T-cell (primary cell): ENCODE data around the gene ILF2. TPM values are rescaled to one million over a fixed set of nuclear protein-coding genes. Genes with fewer than 3 reads are reported as not detected.

ENCODE experiments used
- ATAC-seq, 4 experiments: fragments of 200-7000 bp in 3 of 4; fragments of 150-1000 bp in 1 of 4; cut with Tn5 transposase; replicated peaks in 1 of 4; 1 replicate in 3 of 4; 2 replicates in 1 of 4; pipeline ENCODE4 v1.10.0; 2021; ENCODE audit warnings: moderate library complexity in 3 of 4, mild to moderate bottlenecking in 2 of 4, moderate number of reproducible peaks in 1 of 4
- CTCF ChIA-PET, 2 donors: fragments of 300-600 bp; sonication (Branson Sonifier 250); formaldehyde crosslinking; loops; one replicate each; lab custom pipeline; 2022; ENCODE audit warnings: antibody characterized with exemption in 2 of 2; lab: Charles Lee
- POLR2A ChIA-PET, 2 donors: fragments of 300-600 bp; sonication (Branson Sonifier 250); formaldehyde crosslinking; loops; one replicate each; lab custom pipeline; 2022; ENCODE audit warnings: antibody characterized with exemption in 2 of 2; lab: Charles Lee
- DNase-seq, 35 experiments: peaks; one replicate each; pipeline versions ENCODE4 v3.0.0 to v3.0.0-alpha.2; 2013 to 2023
- H3K27ac ChIP-seq: one replicate; pipeline ENCODE4 v1.5.1; 2013; ENCODE audit warnings: low read length
- H3K27me3 ChIP-seq, 2 experiments: replicated peaks in 1 of 2; 1 replicate in 1 of 2; 2 replicates in 1 of 2; pipeline versions ENCODE4 v1.6.1 to v1.7.0; 2013; ENCODE audit warnings: low read length in 1 of 2, mixed read lengths in 1 of 2; ENCODE audit not compliant: control insufficient read depth in 2 of 2, insufficient read depth in 2 of 2; ENCODE audit errors: extremely low read depth in 1 of 2
- H3K36me3 ChIP-seq, 2 donors: 1 replicate in 1 of 2; 2 replicates in 1 of 2; pipeline versions ENCODE4 v1.6.1 to v1.7.0; 2013; ENCODE audit warnings: low read length in 1 of 2; ENCODE audit not compliant: control insufficient read depth in 2 of 2, insufficient read depth in 1 of 2; ENCODE audit errors: extremely low read depth in 1 of 2
- H3K4me1 ChIP-seq, 2 experiments: 1 replicate in 1 of 2; 2 replicates in 1 of 2; pipeline versions ENCODE4 v1.6.1 to v1.7.0; 2013; ENCODE audit warnings: low read length in 2 of 2, mixed read lengths in 1 of 2; ENCODE audit not compliant: insufficient read depth in 2 of 2, control insufficient read depth in 1 of 2; ENCODE audit errors: extremely low read depth in 1 of 2
- H3K4me3 ChIP-seq, 2 donors: 1 replicate in 1 of 2; 2 replicates in 1 of 2; pipeline versions ENCODE4 v1.5.1 to v1.7.0; 2013; ENCODE audit warnings: mild to moderate bottlenecking in 2 of 2, low read length in 1 of 2, moderate library complexity in 1 of 2; ENCODE audit not compliant: control insufficient read depth in 1 of 2; ENCODE audit errors: extremely low read depth in 1 of 2
- H3K9me3 ChIP-seq: 2 replicates; pipeline ENCODE4 v1.7.0; 2013
- H3K27ac Mint-ChIP-seq, 2 donors: one replicate each; pipeline ENCODE4 v1.8.0; 2020 to 2021; ENCODE audit warnings: mild to moderate bottlenecking in 2 of 2, mixed read lengths in 2 of 2
- H3K27me3 Mint-ChIP-seq, 2 donors: one replicate each; pipeline ENCODE4 v1.8.0; 2021 to 2022; ENCODE audit warnings: mixed read lengths in 2 of 2
- H3K36me3 Mint-ChIP-seq: one replicate; pipeline ENCODE4 v1.8.0; 2021; ENCODE audit warnings: mixed read lengths
- H3K4me1 Mint-ChIP-seq, 3 donors: one replicate each; pipeline ENCODE4 v1.8.0; 2020 to 2022; ENCODE audit warnings: mixed read lengths in 3 of 3, mild to moderate bottlenecking in 1 of 3
- H3K4me3 Mint-ChIP-seq, 3 donors: one replicate each; pipeline ENCODE4 v1.8.0; 2020 to 2022; ENCODE audit warnings: mild to moderate bottlenecking in 3 of 3, mixed read lengths in 3 of 3, moderate library complexity in 3 of 3
- H3K9me3 Mint-ChIP-seq, 3 donors: one replicate each; pipeline ENCODE4 v1.8.0; 2020 to 2022; ENCODE audit warnings: mixed read lengths in 3 of 3
- WGBS: methylation state at CpG from one replicate; pipeline ENCODE4 v1.1.5; 2013; ENCODE audit warnings: missing lambda C conversion rate; ENCODE audit not compliant: insufficient coverage; 5-methylcytosine and 5-hydroxymethylcytosine counted together
- total RNA-seq, 35 experiments: library from RNA in 6 of 35; stranded (reverse) in 6 of 35; fragments of 120-200 nt in 1 of 35; gene quantifications; one replicate each; pipeline versions ENCODE4 v1.2.1 to v1.2.4 and lab custom pipeline; 2013 to 2026

Gene ILF2
- total RNA-seq, 5 donors from 2014 or later (not counting 1 experiment from before 2014, with no cell fraction given) = 86.6 to 137 (median 90.0) TPM

GRCh38 chr1:153629343-153629665 lies 41.5 kb downstream of the ILF2 start:
- peaks cover 7 to 12% of the 10 kb centered on the region in 2 donors for H3K27me3 Mint-ChIP-seq
- DNase-seq (no peak), ATAC-seq (no peak)
- H3K36me3 ChIP-seq = no peaks in the 10 kb centered on the region
- ChIA-PET POLR2A (no interaction called here), CTCF (no interaction called here)
- no peak overlapping the region for H3K27ac ChIP-seq
- no peaks in the 10 kb centered on the region for H3K9me3 Mint-ChIP-seq
- H3K4me3 ChIP-seq = no peak overlapping the region
- H3K4me1 Mint-ChIP-seq = peaks cover 12 to 24% (median 19%) of the 10 kb centered on the region in 3 donors
- no peak overlapping the region for H3K4me3 Mint-ChIP-seq
- no peaks in the 10 kb centered on the region for H3K9me3 ChIP-seq
- H3K27me3 ChIP-seq = peaks cover 0 to 24% of the 10 kb centered on the region in 2 experiments
- peaks cover under 1% of the 10 kb centered on the region for H3K36me3 Mint-ChIP-seq
- no peak overlapping the region for H3K27ac Mint-ChIP-seq
- 83% methylated on average over 4 of the region's 5 CpGs for WGBS
- H3K4me1 ChIP-seq = peaks cover 0 to 13% of the 10 kb centered on the region in 2 experiments

GRCh38 chr1:153628638-153629342 lies 42.0 kb downstream of the ILF2 start:
- H3K4me3 Mint-ChIP-seq = no peak overlapping the region
- no peak for ATAC-seq
- H3K4me1 Mint-ChIP-seq = peaks cover 12 to 19% (median 16%) of the 10 kb centered on the region in 3 donors
- H3K9me3 Mint-ChIP-seq = no peaks in the 10 kb centered on the region
- POLR2A ChIA-PET = no interaction called here
- no peaks in the 10 kb centered on the region for H3K36me3 ChIP-seq
- H3K9me3 ChIP-seq = no peaks in the 10 kb centered on the region
- DNase-seq = no peak
- peaks cover 7 to 12% of the 10 kb centered on the region in 2 donors for H3K27me3 Mint-ChIP-seq
- H3K36me3 Mint-ChIP-seq = no peaks in the 10 kb centered on the region
- WGBS = 60% methylated on average over 2 of the region's 6 CpGs
- H3K27ac Mint-ChIP-seq = no peak overlapping the region
- H3K4me1 ChIP-seq = peaks cover 0 to 13% of the 10 kb centered on the region in 2 experiments
- peaks cover 0 to 24% of the 10 kb centered on the region in 2 experiments for H3K27me3 ChIP-seq
- no peak overlapping the region for H3K27ac ChIP-seq
- no peak overlapping the region for H3K4me3 ChIP-seq
- CTCF ChIA-PET = no interaction called here

GRCh38 chr1:153627715-153628626 lies 42.8 kb downstream of the ILF2 start, which contains the start of gene S100A1:
Gene S100A1 (plus strand): TSS chr1:153628434. CDS start chr1:153630522, 2,088 bp downstream.
- Histone ChIP-seq H3K27me3 (peaks cover 0 to 24% of the 10 kb centered on the region in 2 experiments), H3K4me1 (peaks cover 0 to 5% of the 10 kb centered on the region in 2 experiments), H3K4me3 (no peak within 1 kb of the TSS), H3K9me3 (no peaks in the 10 kb centered on the region), H3K27ac (no peak within 1 kb of the TSS), H3K36me3 (no peaks in the 10 kb centered on the region)
- H3K4me1 Mint-ChIP-seq = peaks cover 4 to 11% (median 8%) of the 10 kb centered on the region in 3 donors
- H3K4me3 Mint-ChIP-seq = peak within 1 kb of the TSS in 1 of 3 donors; percentile 30
- DNase-seq = no peak
- no peak for ATAC-seq
- ChIA-PET POLR2A (no interaction called here), CTCF (interaction anchor here in 1 of 2 donors (0.5 kb wide), 1 partner anchor 129 kb away, joined by 3 read pairs; no protein-coding TSS in a partner anchor)
- H3K36me3 Mint-ChIP-seq = no peaks in the 10 kb centered on the region
- no peaks in the 10 kb centered on the region for H3K9me3 Mint-ChIP-seq
- WGBS = 100% methylated on average over 2 of the region's 10 CpGs
- H3K27ac Mint-ChIP-seq = no peak within 1 kb of the TSS
- peaks cover 7 to 12% of the 10 kb centered on the region in 2 donors for H3K27me3 Mint-ChIP-seq

GRCh38 chr1:153626904-153627714 lies 43.7 kb downstream of the ILF2 start, which contains the start of gene S100A13:
Gene S100A13 (minus strand): TSS chr1:153627505. CDS start chr1:153626472, 1,033 bp downstream.
- no peak within 1 kb of the TSS for H3K27ac ChIP-seq
- CTCF ChIA-PET = no interaction called here
- peak in 1 of 35 experiments; percentile 12 for DNase-seq
- Mint-ChIP-seq H3K9me3 (no peaks in the 10 kb centered on the region), H3K27me3 (peaks cover 7 to 12% of the 10 kb centered on the region in 2 donors), H3K4me1 (peaks cover 3 to 5% (median 3%) of the 10 kb centered on the region in 3 donors), H3K4me3 (peak within 1 kb of the TSS in 1 of 3 donors; percentile 30), H3K36me3 (no peaks in the 10 kb centered on the region), H3K27ac (no peak within 1 kb of the TSS)
- no peak for ATAC-seq
- POLR2A ChIA-PET = no interaction called here
- H3K9me3 ChIP-seq = no peaks in the 10 kb centered on the region
- WGBS = 63% methylated on average over 19 of the region's 28 CpGs
- H3K27me3 ChIP-seq = peaks cover 0 to 24% of the 10 kb centered on the region in 2 experiments
- H3K36me3 ChIP-seq = no peaks in the 10 kb centered on the region
- peaks cover 0 to 5% of the 10 kb centered on the region in 2 experiments for H3K4me1 ChIP-seq
- H3K4me3 ChIP-seq = no peak within 1 kb of the TSS

GRCh38 chr1:153626477-153626903 lies 44.3 kb downstream of the ILF2 start:
- H3K36me3 Mint-ChIP-seq = no peaks in the 10 kb centered on the region
- H3K36me3 ChIP-seq = no peaks in the 10 kb centered on the region
- H3K4me1 Mint-ChIP-seq = peaks cover 3 to 5% (median 3%) of the 10 kb centered on the region in 3 donors
- DNase-seq (no peak), ATAC-seq (no peak)
- ChIA-PET CTCF (no interaction called here), POLR2A (no interaction called here)
- WGBS = no CpG with 5 or more reads among the region's 3 CpGs
- no peaks in the 10 kb centered on the region for H3K9me3 Mint-ChIP-seq
- no peak overlapping the region for H3K27ac ChIP-seq
- H3K4me1 ChIP-seq = peaks cover 0 to 5% of the 10 kb centered on the region in 2 experiments
- no peaks in the 10 kb centered on the region for H3K9me3 ChIP-seq
- no peak overlapping the region for H3K4me3 Mint-ChIP-seq
- H3K27me3 ChIP-seq = peaks cover 0 to 24% of the 10 kb centered on the region in 2 experiments
- H3K27ac Mint-ChIP-seq = no peak overlapping the region
- H3K4me3 ChIP-seq = no peak overlapping the region
- H3K27me3 Mint-ChIP-seq = peaks cover 7 to 12% of the 10 kb centered on the region in 2 donors
